Fibroblast of skin of right biceps (primary cell): ENCODE measurements around the gene MEX3A.
"Not testable (repeated sequence)": the region's sequence is repeated elsewhere in the genome, so short reads cannot be mapped to it uniquely, and the experiment has no call there.

Experiments used
- DNase-seq: peaks from one replicate; pipeline ENCODE4 v3.0.0-alpha.2; 2013

MEX3A gene, protein sequence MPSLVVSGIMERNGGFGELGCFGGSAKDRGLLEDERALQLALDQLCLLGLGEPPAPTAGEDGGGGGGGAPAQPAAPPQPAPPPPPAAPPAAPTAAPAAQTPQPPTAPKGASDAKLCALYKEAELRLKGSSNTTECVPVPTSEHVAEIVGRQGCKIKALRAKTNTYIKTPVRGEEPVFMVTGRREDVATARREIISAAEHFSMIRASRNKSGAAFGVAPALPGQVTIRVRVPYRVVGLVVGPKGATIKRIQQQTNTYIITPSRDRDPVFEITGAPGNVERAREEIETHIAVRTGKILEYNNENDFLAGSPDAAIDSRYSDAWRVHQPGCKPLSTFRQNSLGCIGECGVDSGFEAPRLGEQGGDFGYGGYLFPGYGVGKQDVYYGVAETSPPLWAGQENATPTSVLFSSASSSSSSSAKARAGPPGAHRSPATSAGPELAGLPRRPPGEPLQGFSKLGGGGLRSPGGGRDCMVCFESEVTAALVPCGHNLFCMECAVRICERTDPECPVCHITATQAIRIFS

GRCh38 chr1:156082309-156083091 is at the start of gene MEX3A:
Gene MEX3A, minus strand, starts transcription at chr1:156082465. Its CDS starts 467 bp downstream, at chr1:156081998.
- peak; percentile 83 for DNase-seq

DNA sequence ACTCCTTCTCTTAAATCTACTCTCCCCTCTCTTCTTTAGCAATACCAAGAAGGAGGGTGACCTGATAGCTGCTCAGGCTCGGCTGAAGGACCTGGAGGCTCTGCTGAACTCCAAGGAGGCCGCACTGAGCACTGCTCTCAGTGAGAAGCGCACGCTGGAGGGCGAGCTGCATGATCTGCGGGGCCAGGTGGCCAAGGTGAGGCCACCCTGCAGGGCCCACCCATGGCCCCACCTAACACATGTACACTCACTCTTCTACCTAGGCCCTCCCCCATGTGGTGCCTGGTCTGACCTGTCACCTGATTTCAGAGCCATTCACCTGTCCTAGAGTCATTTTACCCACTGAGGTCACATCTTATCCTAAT is 48.3 kb upstream of the MEX3A start:
- no peak for DNase-seq

DNA sequence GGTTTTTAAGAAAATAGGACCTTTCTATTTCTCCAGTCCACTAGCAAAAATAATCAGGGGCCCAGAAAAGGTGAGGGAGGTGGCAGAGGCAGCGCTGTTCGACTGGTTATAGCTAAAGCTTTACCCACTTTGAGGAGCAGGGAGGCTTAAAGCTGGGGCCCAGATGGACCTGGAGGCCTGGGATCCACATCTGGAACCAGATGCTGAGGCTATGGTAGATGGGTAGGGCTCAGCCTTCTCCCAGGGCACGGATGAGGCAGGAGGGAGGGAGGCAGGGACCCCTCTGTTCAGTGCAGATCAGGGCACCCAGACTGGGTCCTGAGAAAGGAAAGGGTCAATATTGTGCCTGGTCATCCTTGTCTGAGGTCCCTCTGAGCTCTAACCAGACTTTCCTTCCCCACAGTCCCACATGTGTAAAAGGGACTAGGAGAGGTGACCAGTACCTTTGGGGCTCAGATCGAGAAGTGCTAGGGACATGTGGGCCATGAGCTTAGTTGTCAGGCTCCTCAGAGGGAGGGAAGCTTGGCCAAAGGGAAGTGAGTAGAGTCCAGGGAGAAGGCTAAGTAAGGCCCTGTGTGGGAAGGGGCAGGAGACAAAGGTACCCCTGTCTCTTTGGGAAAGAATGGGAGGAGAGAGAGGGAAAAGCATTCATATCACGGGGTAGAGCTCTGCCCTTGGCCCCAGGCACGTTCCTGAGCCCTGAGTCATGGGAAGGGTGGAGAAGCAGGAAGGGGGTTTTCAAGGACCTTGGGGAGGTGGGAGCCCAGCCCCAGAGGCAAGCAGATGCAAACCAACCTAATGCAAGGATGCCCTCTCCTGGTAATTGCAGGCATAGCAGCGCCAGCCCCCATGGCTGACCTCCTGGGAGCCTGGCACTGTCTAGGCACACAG is 47.7 kb upstream of the MEX3A start:
- peak; percentile 98 for DNase-seq

DNA sequence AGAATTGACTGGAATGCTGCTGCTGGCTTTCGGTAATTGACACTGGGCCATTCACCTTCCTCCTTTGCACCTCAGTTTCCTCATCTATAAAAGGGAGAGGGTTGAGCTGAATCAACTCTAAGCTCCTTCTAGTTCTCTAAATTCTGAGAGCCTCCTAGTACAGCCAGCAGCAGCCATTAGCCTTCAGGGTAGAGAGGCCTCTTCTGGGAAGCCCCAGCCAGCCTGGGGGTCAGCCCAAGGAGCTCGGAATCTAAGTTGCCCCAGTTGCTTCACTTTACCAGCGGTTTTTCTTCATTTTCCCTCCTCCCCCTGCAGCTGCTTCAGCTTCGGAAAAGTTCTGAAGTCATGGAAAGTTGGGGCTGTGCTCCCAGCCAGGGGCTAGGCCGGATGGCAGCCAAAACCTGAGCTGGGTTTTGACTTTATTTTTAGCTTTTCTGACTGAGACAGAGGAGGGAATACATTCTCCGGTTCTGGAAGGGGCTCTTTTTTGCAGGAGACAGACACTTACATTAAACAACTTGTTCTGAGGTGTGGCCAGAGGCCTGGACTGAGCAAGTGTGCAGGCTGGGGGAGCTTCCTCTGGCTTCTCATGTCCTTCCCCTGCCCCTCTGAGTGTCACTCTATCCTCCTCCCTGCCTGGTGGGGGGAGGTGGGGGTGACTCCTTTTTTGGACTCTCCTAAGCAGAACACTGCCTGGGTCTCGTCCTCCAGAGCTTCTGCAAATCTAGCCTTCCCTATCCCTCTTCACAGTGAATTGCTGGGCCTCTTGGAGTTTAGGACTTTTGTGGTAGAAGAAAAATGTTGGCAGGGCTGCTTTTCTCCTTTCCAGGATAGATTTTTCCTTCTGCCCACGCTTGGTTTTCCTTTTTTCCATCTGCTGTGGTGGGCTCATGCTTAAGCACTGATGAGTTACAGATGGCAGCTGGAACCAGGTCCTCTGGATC is 46.7 kb upstream of the MEX3A start:
- peak; percentile 85 for DNase-seq

DNA sequence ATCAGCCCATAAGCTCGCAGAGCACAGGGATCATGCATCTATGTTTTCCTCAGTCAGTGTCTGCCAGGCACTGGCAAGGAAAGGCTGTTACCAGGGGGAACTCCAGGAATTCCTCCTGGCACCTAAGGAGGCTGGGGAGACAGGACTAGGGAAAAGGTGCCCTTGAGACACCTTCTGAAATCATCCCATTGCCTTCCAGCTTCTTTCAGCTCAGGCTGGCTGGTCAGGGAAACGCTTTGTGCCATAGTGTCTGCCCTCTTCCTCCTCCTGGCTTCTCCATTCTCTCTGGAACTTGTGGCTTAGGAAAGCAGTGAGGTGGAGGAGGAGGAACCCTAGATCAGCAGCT is 46.0 kb upstream of the MEX3A start:
- no peak for DNase-seq

DNA sequence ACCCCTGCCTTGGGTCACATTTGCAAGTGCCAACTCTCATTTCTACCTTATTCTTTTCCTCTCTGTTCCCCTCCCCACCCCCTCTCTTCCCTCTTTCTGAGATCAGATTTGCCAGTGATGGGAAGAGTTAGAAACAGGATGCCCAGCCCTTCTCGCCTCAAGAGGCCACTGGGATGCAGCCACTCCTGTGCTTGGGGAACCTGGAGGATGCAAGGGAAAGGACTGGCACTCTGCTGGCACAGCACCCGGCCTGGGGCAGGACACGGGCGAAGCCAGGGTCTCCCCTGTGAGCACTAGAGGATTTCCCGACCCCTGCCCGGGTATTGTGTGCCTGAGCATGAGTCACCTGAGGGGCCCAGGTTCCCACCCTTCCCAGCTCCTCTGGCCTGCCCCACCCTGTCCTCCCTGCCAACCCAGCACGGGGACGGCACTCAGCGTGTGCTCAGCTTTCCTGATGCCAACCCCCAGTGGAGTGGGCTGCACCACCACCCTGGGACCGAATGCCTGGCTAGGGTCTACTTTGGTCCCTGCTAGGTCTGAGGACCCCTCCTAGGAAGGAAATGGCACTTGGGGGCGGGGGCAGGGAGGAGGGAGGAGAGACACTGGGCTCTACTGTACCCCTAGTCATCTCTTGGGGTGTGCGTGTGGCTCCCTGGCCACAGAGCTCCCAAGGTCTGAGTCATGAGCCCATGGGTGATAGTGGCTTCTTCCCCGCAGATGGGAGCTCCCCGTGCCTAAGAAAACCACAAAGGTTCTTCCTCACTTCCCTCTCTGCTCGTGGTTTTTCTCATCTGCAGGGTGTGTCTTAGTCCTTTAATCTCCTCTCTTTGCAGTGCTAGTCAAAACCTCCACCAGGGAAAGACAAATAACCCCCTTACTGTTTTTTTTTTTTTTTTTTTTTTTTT is 44.6 kb upstream of the MEX3A start:
- peak; percentile 96 for DNase-seq

GRCh38 chr1:156126043-156126629 is 43.9 kb upstream of the MEX3A start:
- DNase-seq, result peak; percentile 99

- DNase-seq, result not testable (repeated sequence)
These were observed 43.3 kb upstream of the MEX3A start for GRCh38 chr1:156125544-156125943.

DNA sequence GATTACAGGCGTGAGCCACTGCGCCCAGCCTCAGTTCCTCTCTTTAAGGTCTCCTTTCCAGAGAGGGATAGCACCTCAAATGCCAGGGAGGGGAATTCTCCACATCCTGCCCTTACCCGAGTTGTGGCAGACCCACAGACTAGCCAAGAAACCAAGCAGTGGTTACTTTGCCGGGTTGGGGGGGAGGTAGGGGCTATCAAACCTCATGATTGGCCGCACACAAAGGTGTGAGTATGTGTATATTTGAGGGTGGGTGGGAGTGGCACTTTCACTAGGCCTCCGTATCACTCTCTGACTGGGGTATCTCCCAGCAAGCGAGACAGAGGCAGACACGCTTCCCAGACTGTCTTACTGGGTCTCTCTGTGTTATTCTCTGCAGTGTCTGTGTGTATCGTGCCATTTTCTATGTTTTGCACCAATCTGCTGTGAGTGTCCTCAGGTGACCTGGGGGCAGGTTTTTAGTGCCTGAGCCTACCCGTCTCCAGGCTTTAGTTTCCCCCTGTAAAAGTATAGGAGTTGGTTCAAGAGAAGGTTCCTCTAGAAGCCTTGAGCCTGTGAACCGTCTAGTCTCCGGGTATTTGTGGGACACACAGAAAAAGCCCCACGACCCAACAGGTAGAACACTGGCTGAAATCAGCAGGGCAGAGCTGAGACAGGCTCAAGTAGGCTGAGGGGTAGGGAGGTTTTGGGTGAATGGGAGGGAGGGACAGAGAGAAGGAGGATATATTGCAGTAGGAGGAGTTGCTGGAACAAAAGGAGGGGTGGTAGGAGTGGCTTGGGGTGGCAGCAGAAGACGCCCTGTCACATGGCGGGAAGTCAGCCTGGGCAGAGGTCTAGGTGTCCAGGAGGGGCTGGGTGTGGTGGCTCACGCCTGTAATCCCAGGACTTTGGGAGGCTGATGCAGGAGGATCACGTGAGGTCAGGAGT is 42.6 kb upstream of the MEX3A start:
- no peak for DNase-seq

DNA sequence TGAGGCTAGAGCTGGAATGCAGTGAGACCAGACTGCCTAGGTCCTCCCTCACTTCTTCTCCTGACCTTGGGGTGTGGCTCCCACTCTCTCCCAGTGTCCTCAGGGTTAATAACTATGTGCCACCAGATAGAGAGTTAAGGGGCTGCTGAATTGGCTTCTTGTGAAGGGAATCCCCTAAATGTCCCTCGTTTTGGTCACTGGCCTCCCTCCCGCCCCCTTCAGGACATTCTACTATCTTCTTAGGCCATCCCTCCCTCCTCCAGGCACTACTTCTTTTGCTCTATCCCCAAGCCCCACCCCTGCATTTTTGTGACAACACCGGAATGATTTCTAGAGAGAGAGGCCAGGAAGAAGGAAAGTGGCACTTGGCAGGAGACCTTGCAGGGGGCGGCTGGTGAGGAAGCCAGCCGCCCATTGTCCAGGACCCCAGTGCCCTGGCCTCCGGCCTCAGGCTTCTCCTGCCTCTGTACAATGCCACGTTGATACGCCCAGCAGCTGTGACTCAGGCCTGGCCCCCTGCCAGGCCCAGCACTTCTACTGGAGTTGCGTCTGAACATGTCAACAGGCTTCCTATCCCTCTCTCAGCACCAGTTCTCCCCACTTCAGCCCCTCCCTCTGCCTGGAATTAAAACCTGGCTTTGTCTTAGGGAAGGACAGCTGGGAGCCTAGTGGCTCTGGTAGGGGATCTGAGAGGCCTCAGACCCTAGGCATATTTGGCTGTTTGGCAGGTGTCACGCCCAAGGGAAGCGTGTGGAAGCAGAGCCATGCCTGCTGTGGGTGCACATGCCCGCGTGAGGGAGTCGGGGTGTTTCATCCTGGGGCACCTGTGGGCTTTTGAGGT is 41.3 kb upstream of the MEX3A start:
- peak; percentile 98 for DNase-seq

DNA sequence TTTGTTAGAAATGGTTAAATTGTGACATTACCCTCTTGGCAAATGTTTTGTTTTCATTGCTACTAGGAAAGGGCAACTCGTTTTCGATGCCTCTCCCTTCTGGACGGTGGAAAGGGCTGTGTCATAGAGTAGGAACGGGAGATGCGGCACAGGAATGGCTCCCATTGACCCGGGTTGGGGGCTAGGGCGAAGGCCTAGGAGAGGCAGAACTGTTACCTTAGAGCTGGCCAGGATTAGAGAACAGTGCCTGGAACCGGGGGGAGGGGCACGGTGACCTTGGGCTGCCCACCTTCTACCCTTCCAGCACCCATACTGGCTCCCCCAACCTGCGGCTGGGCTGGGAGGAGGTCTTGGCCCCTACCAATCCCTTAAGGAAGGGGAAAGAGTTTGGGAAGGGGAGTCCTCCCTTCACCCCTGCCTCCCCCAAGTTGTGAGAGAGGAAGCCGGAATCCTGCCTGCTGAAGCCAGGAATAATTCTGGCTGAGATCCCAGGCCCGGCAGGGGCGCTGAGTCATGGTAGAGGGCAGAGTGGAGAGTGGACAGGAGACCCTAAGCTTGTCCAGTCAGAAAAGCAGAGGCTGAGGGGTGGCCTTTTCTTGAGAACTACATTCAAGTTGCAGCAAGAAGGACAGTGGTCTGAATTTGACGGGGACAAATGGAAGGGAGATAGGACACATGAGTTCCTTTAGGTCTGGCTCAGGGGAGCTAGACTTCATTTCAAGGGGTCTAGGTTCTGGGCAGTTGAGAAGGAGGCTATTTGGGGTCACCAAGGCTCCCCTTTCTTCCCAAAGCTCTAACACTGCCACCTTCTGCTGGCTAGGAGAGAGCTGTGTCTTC is 40.5 kb upstream of the MEX3A start:
- peak; percentile 92 for DNase-seq

DNA sequence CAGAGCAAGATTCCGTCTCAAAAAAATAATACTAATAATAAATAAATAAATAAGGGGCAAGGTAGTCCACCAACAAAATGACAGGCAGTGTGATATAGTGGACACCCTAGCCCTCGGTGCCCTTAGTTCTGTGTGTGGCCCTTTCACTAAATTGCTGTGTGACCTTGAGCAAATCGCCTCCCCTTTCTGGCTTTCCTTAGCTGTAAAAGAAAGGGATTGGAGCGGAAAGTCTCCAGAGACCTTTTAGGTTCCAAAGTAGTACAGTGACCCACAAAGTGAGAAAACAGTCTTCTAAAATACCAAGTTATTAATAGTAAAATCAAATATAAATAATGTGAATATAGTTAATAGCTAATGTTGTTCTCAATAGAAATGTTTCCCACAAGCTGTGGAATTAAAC is 39.8 kb upstream of the MEX3A start:
- no peak for DNase-seq

GRCh38 chr1:156121457-156121856 is 39.2 kb upstream of the MEX3A start:
- no peak for DNase-seq

GRCh38 chr1:156121005-156121404 is 38.7 kb upstream of the MEX3A start:
- DNase-seq, result not testable (repeated sequence)

GRCh38 chr1:156120318-156120717 is 38.1 kb upstream of the MEX3A start:
- DNase-seq, result no peak

GRCh38 chr1:156119503-156120209 is 37.4 kb upstream of the MEX3A start:
- peak; percentile 79 for DNase-seq
